GM18861 (cell line): ENCODE data around the gene UBC.
"Not testable (repeated sequence)": the region's sequence is repeated elsewhere in the genome, so short reads cannot be mapped to it uniquely, and the experiment has no call there.

ENCODE experiments used
- ATAC-seq: cut with Tn5 transposase; IDR thresholded peaks from one replicate; pipeline ENCODE4 v1.9.1; 2021; ENCODE audit not compliant: unreplicated experiment

The UBC gene

DNA sequence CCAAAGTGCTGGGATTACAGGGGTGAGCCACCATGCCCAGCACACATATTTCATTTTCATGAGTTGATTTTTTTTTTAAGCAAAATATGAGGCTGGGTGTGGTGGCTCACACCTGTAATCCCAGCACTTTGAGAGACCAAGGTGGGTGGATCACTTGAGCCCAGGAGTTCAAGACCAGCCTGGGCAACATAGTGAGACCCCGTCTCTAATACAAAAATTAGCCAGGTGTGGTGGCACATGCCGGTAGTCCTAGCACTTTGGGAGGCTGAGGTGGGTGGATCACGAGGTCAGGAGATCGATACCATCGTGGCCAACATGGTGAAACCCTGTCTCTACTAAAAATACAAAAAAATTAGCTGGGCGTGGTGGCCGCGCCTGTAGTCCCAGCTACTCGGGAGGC, 17.1 kb upstream of the UBC start:
- not testable (repeated sequence) for ATAC-seq

DNA sequence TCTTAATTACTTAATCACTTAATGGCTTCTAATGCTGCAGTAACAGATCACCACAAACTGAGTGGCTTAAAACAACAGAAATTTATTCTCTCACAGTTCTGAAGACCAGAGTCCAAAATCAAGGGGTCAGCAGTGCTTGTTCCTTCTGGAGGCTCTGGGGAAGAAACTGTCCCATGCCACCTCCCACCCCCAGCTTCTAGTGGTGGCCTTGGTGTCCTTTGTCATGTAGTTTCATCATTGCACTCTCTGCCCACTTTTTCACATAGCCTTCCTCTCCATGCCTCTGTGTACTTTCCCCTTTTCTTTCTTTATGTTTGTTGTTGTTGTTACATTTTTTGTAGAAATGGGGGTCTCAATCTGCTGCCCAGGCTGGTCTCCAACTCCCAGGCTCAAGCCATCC, 16.1 kb upstream of the UBC start:
- ATAC-seq = no peak

DNA sequence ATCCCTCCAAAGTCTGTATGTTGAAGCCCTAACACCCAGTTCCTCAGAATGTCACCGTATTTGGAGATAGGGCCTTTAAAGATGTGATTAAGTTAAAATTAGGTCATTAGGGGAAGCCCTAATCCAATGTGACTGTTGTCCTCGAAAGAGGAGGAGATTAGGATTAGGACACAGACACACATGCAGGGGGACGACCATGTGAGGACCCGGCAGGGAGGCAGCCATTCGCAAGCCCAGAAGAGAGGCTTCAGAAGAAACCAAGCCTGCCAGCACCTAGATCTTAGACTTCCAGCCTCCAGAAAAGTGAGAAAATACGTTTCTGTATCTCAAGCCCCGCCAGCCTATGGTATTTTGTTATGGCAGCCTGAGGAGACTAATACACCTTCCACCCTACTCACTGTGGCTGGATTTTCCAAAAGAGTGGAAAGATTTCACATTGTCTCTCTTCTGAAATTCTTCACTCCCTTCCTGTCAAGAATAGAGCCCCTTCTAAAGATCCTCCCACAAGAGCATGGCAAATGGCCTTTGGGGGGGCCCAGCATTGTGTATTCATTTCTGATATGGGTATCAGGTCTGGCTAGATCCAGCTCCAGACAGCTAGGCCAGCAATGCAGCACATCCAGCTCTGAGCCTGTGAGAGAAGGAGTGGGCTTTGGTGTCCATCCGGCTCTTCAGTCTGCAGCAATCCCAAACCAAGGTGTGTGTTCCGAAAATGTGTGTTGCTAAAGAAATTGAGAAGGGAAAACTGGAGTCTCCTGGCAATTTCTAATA, 15.4 kb upstream of the UBC start:
- no peak for ATAC-seq

DNA sequence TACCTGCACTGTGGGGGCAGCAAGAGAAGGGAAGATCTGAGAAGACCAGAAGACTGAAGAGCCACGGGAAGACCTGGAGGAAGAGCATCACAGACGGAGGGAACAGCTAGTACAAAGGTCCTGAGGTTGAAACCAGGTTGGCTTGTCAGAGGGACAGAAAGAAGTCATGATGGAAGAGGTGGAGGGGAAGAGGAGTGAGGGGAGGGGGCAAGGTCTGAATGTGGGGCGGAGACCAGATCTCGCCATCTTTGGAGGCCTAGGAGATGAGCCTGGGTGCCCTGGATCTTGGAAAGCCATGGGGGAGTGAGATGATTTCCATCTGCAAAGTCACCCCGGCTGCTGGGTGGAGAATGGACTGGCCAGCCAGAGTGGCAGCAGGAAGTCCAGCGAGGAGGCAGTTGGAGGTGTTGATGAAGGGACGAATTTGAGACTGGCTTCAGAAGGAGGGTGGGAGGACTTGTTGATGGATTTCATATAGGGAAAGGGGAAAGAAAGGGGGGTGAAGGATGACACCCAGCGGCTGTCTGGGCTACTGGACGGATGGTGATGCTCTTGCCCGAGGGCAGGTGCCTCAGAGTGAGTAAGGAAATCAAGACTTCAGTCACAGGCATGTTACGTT, 14.6 kb upstream of the UBC start:
- ATAC-seq = no peak

DNA sequence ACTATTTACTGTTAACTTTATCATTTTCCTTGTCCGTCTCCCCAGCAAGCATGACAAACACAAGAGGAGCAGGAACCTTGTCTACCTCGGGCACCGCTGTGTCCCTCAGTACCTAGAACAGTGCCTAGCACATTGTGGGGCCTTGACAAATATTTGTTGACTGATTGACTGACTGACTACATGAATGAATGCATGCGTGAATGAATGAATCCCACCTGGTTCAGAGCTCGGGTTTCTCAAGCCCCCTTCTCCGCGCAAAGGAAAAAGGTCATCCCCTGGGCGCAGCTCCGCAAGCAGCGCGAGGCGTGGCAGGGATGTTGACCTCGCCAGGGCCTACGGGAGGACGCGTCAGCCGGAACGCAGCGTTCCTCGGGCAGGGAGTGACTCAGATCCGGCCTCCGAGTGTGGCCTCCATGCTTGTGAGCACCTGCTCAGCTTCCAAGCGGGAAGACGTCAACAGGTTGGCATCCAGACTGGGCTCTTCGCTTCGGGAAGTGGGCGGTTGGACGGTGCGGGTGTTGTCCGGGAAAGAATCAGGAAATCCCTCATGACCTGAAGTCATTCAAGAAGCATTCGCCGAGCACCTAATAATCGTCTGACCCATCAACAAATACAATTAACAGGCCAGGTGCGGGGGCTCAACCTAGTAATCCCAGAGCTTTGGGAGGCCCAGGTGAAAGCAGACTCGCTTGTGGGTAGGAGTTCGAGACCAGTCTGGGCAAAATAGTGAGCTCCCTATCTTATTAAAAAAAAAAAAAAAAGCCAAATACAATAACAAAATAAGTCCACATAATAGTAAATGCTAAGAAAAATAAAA, 13.9 kb upstream of the UBC start:
- ATAC-seq = peak; percentile 30

DNA sequence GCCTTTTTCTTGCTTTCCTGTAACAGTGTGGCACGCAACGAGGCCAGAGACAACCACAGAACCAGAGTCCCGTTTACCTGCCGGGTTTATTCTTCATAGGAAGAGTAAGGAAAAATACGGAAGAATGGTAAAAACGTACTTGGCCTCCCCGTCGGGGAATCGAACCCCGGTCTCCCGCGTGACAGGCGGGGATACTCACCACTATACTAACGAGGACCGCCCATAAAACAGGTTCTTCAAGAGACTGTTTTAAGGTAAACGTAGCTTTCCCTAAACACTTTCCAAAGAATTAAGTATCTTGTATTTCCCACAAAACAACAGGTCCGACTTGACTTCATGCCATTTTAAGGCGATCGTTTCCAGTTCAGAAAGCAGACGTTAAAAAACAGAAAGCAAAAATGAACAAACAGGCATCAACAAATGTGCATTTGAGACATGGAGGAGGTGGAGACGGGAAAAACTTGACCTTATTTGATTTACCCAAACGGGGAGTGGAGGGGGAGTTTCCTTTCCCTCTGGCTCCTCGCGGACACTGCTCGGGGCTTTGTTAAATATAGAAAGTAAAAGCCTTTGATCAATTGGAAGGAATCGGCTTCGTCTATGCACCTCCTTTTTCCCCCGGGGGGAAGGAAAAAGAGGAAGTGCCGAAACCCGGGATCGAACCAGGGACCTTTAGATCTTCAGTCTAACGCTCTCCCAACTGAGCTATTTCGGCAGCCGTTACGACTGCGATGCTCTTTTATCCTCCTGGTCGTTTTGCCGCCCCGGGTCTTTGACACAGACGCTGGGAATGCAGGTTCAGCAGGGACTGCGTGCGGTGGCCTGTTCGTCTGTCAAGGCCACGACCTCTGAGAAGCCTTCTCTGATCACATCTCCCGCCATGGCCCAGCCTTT, 13.0 kb upstream of the UBC start:
- ATAC-seq = peak; percentile 69

DNA sequence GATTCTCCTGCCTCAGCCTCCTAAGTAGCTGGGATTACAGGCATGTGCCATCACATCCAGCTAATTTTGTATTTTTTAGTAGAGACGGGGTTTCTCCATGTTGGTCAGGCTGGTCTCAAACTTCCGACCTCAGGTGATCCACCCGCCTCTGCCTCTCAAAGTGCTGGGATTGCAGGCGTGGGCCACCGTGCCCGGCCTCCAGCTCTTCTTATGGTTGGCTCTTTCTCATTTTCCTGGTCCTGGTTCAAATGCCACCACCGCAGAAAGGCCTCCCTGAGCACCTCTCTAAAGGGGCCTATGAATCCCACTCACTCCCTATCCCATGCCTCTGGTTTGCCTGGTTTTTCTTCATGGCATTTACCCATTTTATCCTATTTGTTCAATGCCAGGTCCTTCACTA, 11.3 kb upstream of the UBC start:
- not testable (repeated sequence) for ATAC-seq

DNA sequence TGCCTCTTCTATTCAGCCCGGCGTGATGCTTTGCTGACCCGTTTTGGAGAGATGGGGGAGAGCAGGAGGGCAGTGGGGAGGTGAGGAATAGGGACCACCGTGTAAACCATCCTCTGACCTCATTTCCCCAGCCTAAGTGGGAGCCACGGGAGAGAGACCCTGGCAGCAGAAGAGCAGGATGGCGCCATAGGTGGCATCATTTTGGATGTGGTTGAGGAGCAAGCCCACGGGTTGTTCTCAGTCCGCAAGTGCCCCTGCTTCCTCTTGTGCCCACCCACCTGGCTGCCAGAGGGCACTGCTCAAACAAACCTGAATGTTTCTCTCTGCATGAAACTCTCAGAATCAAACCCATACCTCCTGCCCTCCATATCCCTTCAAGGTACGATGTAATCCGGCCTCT, 10.7 kb upstream of the UBC start:
- no peak for ATAC-seq

DNA sequence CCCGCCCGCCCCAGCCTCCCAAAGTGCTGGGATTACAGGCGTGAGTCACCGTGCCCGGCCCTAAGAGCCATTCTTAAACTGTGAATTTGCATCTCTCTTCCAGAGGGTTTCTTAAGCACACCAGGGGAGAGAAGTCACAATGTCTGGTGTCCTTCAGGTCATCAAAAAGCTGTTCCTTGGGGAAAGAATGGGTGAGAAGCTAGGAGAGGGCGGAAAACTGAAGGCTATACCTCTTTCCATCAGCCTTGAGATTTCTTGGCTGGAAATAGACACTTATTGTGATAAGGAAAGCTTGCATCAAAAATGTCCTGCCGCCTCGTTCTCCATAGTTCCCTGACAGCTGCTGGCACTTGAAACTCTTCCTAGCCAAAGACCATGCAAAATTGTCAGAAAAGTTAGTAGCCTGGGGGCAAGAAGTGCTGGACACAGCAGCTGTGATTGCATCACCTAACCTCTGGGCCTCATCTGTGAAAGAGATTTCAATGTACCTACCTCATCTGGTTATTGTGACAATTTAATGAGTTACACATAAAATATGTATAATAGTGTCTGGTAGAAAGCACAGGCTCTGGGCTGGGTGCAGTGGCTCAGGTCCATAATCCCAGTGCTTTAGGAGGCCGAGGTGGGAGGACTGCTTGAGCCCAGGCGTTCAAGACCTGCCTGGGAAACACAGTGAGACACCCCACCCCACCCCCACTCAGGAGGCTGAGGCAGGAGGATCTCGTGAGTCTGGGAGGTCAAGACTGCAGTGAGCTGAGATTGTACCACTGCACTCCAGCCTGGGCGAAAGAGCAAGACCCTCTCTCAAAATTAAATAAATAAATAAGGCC, 9.7 kb upstream of the UBC start:
- no peak for ATAC-seq

DNA sequence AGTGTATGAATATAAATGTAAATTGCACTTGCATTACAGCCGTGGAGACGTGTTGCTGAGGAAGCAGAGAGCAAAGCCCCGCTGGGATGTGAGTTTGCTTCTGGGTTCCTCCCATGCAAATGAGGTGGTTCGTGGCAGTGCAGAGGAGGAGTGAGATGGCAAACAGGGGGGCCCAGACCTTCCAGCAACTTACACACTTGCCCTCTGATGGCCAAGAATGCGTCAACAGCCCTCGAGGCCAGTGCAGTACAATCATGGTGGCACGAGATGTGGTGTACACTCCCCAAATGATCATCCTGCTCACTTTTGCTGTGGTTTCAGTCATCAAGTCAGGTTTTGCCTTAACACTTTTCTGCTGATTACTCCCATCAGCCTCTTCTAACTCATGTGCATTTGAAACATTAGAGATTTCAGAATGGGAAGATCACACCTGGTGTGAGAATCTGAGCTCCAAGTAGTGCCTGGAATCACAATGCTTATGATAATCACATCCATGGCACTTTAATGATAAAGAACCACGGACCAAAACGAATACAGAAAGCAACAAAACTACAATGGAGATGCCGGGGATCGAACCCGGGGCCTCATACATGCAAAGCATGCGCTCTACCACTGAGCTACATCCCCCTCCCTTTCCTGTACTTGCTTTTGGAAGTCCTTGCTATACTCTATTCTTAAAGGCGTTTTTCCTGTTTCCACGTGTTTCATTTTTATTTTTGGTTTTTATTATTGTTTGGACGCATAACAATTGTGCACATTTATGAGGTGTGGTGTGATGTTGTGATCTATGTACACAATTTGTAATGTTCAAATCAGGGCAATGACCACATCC, 7.0 kb upstream of the UBC start:
- peak; percentile 40 for ATAC-seq

DNA sequence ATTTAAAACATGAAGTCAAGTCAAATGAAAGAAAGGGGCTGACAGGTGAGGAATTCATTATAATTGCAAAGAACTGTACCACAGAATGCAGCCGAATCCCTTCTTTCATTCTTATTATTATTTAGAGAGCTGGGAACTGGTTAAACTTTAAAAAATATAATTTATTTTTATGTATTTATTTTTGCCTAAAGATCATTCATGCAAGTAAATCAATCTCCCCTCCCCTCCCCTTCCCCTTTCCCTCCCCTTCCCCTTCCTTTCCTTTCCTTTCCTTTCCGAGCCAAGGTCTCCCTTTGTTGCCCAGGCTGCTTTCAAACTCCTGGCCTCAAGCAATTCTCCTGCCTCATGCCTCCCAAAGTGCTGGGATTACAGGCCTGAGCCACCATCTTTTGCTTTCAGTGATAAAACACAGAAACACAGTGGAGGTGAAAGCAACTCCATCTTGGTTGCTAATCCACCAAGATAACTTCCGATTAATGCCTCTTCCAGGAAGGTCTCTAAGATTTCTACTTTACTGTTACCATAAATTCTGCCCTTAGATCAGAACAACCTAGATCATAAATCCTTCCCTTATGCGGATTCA, 6.0 kb upstream of the UBC start:
- ATAC-seq = no peak

DNA sequence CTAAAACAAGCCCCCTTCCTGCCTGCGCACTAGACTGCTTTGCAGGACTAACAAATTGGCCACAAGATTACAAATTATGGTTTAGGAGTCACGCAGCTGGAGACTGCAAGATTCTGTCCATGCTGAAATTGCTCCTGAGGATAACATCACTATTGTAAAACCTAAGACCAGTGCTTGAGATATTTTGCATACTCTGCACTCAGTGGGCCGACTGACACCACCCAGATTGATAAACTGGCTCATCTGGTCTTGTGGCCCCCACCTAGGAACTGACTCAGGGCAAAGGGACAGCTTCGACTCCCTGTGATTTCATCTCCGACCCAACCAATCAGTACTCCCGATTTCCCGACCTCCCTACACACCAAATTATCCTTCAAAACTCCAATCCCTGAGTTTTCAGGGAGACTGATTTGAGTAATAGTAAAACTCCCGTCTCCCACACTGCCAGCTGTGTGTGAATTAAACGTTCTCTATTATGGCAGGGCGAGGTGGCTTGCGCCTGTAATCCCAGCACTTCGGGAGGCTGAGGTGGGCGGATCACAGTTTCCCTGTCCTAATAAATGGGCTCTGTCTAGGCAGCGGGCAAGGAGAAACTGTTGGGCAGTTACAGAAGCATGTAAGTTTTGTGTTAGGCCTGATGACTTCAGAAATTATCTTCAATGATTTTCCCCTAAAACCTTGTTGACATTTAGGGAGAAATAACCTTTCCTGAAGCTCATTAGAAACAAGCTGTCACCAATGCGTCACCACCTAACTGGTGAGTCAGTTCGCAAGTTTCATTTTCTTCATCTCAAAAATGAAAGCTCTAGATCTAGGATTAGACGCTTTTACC, 5.3 kb upstream of the UBC start:
- no peak for ATAC-seq

DNA sequence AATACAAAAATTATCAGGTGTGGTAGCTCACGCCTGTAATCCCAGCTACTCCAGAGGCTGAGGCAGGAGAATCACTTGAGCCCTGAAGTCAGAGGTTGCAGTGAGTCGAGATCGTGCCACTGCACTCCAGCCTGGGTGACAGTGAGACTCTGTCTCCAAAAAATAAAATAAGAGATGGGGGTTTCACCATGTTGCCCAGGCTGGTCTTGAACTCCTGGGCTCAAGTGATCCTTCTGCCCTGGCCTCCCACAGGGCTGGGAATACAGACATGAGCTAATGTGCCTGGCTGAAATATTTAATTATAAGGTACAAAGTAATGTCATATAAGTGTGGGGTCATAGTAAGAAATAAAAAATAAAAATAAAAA, 4.2 kb upstream of the UBC start:
- ATAC-seq = not testable (repeated sequence)

DNA sequence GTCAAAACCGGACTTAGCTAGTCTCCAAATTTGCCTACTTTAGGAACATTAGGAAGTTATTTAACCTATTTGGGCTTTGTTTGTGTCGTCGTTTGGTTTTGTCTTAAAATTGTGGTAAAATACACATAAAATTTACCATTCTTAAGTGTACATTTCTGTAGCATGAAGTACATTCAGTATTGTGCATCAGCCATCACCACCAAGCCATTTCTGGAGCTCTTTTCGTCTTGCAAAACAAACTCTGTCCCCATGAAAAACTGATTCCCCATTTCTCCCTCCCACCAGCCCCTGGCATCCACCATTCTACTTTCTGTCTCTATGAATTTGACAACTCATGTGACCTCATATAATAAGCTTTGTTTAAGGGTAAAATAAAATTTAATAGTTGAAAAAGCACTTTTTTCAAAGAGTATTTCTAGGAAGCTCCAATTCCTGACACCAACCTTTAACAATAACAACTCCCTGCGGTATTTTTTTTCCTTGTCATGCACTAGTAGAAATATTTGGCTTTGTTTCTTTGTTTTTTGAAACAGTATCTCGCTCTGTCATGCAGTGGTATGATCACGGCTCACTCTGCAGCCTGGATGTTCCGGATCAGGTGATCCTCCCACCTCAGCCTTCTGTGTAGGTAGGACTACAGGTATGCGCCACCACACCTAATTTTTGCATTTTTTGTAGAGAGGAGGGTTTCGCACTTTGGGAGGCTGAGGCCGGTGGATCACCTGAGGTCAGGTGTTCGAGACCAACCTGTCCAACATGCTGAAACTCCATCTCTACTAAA, 3.6 kb upstream of the UBC start:
- ATAC-seq = no peak

DNA sequence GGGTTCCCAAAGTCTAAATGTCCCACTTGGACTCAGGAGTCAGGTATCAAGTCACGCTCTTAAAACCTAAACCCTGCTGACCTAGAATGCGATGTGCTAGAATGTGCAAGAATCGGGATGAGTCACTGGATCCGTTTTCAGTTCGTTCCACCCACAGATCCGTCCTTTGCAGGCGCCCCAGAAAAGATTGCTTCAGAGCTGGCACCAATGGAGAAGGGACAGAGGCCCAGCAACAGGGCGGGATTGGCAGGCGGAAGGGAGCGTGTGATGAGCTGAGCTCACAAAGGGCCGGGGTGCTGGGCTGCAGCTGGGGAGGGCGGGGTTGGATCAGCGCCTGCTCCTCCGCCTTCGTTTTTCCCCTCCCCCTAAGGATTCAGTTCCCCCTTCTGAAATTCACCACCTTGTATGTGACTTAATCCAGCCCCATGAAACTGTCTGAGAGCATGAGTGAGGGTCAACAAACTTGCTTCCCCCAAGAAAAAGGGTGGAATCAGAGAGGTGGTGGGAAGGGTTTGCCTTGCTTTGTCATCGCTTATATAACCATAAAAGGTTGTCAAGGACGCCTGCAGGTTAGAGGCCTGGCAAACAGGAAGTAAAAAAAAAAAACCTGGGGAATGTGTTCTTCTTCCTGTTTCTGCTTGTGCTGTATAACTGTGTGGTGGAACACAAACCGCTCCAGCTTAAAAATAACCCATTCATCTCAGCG, 2.8 kb upstream of the UBC start:
- peak; percentile 33 for ATAC-seq

DNA sequence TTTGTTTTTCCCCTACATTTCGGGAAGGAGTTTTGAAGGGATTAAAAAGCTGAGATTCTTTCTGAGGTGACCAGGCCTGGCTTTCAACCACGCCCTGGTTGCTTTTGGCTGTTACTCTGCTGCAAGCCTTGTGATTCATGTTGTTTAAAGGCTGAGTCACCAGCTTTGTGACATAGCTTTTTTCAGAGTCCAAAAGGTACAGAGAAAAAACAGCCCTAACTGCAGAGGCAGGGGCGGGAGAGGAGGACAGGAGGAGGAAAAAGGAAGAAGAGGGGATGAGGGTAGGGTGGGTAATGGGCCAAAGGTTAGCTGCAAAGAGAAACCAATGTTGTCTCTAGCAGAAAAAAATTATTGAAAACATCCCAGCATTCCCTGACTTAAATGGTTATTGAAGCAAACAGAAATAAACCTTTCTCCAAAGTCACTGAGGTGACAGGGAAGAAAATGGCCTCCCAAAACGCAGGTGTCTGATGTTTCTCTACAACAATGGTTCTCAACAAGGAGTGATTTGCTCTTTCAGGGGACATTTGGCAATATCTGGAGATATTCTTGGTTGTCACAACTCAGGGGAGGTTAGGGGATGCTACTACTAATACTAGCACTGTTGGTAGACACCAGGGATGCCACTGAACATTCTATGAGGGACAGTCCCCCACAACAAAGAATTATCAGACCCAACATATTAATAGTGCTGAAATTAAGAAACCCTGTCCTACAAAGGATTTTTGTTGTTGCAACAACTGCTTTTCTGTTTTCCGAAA, 2.1 kb upstream of the UBC start:
- no peak for ATAC-seq
